Pancreas (tissue), 10 donors: ENCODE data around the gene ZBTB46. TPM values are rescaled to one million over a fixed set of nuclear protein-coding genes. Genes with fewer than 3 reads are reported as not detected.
A peak's percentile ranks its signal among the peaks of the same experiment; 100 is the strongest.
"Not testable (repeated sequence)": the region's sequence is repeated elsewhere in the genome, so short reads cannot be mapped to it uniquely, and the experiment has no call there.

Source experiments
- ATAC-seq, 4 donors: fragments of 200-7000 bp; cut with Tn5 transposase; one replicate each; pipeline versions ENCODE4 v1.8.0 to v1.9.1; 2020; ENCODE audit warnings: mild to moderate bottlenecking in 4 of 4, moderate library complexity in 4 of 4
- DNase-seq, 6 donors: peaks; one replicate each; pipeline ENCODE4 v3.0.0-alpha.2; 2020
- FAIRE-seq: peaks from 2 replicates; lab custom pipeline; 2012; peaks lifted over from hg19 to GRCh38; lab: Jason Lieb, UNC
- H3K27ac ChIP-seq, 4 donors: fragments of 200-600 bp; sonication (generic); 1 replicate in 3 of 4; 2 replicates in 1 of 4; pipeline versions ENCODE4 v1.5.0 to v1.8.0; 2020
- H3K27me3 ChIP-seq, 4 donors: fragments of 200-600 bp; one replicate each; pipeline ENCODE4 v1.8.0; 2021
- H3K36me3 ChIP-seq, 3 donors: fragments of 200-600 bp; sonication (generic) in 1 of 3; one replicate each; pipeline versions ENCODE4 v1.5.0 to v1.8.0; 2020 to 2021
- H3K4me1 ChIP-seq, 3 donors: fragments of 200-600 bp; one replicate each; pipeline ENCODE4 v1.8.0; 2021
- H3K4me3 ChIP-seq, 4 donors: fragments of 200-600 bp; sonication (generic) in 2 of 4; one replicate each; pipeline versions ENCODE4 v1.5.0 to v1.8.0; 2020 to 2021
- H3K9me3 ChIP-seq, 4 donors: fragments of 200-600 bp; one replicate each; pipeline ENCODE4 v1.8.0; 2021
- WGBS, 2 donors: extraction: QIAGEN DNeasy Blood & Tissue Kit; methylation state at CpG; one replicate each; pipeline ENCODE4 v1.1.7; 2013; 5-methylcytosine and 5-hydroxymethylcytosine counted together
- intact Hi-C, 3 donors: fragments of 100-400 bp; cut with DNase I; formaldehyde crosslinking; loops; one replicate each; pipeline versions ENCODE4 v1.11.1 to v1.14.2; 2022
- polyA plus RNA-seq, 2 donors: library from polyadenylated mRNA; stranded (reverse); fragments of 200-250 nt; gene quantifications; one replicate each; pipeline ENCODE4 v1.2.3, GENCODE V29; 2013
- total RNA-seq, 6 donors: library from RNA; stranded (reverse); fragmentation: NEBNext Ultra II Directional in 4 of 6; extraction: Animal tissue kit (Norgen Biotek cat#: 25700) in 4 of 6; gene quantifications; one replicate each; pipeline versions ENCODE4 v1.2.1 to v1.2.4, GENCODE V29; 2021 to 2023
- TF ChIP-seq, protein P1 (sequence below), 4 donors: fragments of 200-600 bp; sonication (generic) in 3 of 4; IDR thresholded peaks; one replicate each; pipeline versions ENCODE4 v1.5.0 to v1.8.0; 2021; ENCODE audit warnings: antibody characterized with exemption in 4 of 4
- donor health status: healthy with polysubstance abuse.
- donor health status: DM: no; HTN: no; CAD: no; lungs with moderate emphysema.
- donor health status: DM: no; HTN: no; CAD: no.
- donor health status: control.
- donor health status: control.
- donor health status: Bipolar disorder and iron deficiency.
- donor health status: DM: yes; HTN: yes; CAD: no.
- donor health status: DM: no; HTN: no; CAD: no.
- donor health status: DM: no; HTN: no; CAD: no.
- donor health status: DM: yes; HTN: yes; CAD: no.

The ZBTB46 gene, protein sequence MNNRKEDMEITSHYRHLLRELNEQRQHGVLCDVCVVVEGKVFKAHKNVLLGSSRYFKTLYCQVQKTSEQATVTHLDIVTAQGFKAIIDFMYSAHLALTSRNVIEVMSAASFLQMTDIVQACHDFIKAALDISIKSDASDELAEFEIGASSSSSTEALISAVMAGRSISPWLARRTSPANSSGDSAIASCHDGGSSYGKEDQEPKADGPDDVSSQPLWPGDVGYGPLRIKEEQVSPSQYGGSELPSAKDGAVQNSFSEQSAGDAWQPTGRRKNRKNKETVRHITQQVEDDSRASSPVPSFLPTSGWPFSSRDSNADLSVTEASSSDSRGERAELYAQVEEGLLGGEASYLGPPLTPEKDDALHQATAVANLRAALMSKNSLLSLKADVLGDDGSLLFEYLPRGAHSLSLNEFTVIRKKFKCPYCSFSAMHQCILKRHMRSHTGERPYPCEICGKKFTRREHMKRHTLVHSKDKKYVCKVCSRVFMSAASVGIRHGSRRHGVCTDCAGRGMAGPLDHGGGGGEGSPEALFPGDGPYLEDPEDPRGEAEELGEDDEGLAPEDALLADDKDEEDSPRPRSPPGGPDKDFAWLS
- total RNA-seq (1 to 10 TPM; 2.2 to 7.4 (median 3.0) TPM), polyA plus RNA-seq (1 to 10 TPM; 2.8 to 3.6 TPM)

DNA sequence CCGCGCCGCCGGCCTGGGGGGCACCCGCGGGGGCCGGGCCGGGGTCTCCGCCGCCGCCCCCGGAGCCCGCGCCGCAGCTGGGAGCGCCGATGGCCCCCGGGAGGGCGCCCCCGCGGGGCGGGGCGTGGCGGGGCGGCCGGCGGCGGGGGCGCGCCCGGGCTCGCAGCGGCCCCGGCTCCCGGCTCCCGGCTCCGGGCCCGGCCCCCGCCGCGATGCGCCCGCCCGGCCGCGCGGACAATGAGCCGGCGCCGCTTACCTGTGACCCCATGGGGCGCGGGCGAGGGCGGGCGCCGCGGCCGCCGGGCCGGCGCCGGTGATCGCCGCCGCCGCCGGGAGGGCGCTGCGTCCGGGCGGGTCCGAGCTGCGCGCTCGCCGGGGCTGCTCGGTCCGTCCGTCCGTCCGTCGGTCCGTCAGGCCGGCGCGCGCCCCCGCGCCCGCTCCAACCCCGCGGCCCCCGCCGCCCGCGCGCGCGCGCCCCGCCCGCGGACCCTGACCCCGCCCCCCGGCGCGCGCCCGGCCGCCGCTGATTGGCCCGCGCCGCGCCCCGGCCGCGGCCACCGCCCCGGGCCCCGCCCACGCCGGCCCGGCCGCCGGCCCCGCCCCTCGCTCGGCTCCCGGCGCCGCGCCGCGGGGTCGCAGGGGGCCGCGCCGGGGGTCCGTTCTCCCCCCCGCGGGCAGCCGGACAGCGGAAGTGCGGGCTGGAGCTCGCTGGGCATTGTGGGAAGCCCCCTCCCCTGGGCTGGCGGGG is at the start of gene ZBTB46:
TSS of gene ZBTB46 (minus strand) at position 424 of the 748 bp plus-strand sequence. CDS start 40,507 bp downstream, outside the sequence.
- FAIRE-seq: no peak
- Histone ChIP-seq H3K4me1 (peaks cover 0 to 11% (median 4%) of the 10 kb centered on the region in 3 donors), H3K9me3 (no peaks in the 10 kb centered on the region), H3K36me3 (no peaks in the 10 kb centered on the region), H3K27ac (peak within 1 kb of the TSS in 1 of 4 donors; percentile 12), H3K27me3 (no peaks in the 10 kb centered on the region), H3K4me3 (peak within 1 kb of the TSS; percentile 40 to 67 (median 60))
- TF ChIP-seq, protein P1, sequence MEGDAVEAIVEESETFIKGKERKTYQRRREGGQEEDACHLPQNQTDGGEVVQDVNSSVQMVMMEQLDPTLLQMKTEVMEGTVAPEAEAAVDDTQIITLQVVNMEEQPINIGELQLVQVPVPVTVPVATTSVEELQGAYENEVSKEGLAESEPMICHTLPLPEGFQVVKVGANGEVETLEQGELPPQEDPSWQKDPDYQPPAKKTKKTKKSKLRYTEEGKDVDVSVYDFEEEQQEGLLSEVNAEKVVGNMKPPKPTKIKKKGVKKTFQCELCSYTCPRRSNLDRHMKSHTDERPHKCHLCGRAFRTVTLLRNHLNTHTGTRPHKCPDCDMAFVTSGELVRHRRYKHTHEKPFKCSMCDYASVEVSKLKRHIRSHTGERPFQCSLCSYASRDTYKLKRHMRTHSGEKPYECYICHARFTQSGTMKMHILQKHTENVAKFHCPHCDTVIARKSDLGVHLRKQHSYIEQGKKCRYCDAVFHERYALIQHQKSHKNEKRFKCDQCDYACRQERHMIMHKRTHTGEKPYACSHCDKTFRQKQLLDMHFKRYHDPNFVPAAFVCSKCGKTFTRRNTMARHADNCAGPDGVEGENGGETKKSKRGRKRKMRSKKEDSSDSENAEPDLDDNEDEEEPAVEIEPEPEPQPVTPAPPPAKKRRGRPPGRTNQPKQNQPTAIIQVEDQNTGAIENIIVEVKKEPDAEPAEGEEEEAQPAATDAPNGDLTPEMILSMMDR (IDR thresholded peaks at IDR 0.05): no peak
- 0 to 1% methylated on average over 8 to 147 of the region's 147 CpGs for WGBS, 2 donors
- intact Hi-C loops: no loop called here
- ATAC-seq: peak; percentile 38 to 77 (median 60)
- DNase-seq: peak in 4 of 6 donors; percentile 49 to 88 (median 59)

DNA sequence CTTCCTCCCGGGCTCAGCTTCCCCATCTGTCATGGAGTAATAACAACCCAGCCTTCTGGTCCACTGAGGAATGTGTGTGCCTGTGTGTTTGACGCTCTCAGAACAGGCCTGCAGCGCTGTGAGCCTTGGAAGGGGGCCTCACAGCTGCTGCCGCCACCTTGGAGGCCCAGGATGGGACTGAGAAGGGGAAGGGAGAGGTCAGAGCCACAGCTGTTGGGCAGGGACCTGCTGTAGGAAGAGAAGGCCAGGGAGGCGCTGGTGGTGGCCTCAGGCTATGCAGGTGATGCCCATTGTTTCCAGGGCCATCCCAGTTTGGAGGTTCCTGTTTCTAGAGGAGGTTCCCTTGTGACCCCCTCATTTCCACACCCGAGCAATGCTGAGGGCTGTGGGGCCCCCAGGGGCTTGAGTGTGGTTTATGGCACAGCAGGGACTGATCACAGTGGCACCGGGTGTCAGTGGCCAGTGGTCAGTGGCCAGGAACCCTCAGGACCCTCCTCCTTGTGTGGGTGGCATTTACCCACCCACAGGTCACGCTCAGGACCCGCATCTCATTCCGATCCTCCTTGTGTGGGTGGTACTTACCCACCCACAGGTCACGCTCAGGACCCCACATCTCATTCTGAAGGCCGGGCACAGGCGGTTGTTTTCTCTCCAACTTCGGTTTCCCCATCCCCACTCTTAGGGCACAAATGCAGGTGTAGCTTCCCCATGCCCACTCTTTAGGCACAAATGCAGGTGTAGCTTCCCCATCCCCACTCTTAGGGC is 48.0 kb upstream of the ZBTB46 start:
- intact Hi-C loops: no loop called here
- peaks cover 3 to 51% (median 17%) of the 10 kb centered on the region in 3 donors for H3K36me3 ChIP-seq
- TF ChIP-seq, protein P1 (IDR thresholded peaks at IDR 0.05): no peak
- no peak for FAIRE-seq
- H3K4me3 ChIP-seq: no peak overlapping the region
- no peaks in the 10 kb centered on the region for H3K27me3 ChIP-seq
- no peaks in the 10 kb centered on the region for H3K9me3 ChIP-seq
- DNase-seq: no peak
- no peak for ATAC-seq
- WGBS, 2 donors: 94 to 96% methylated on average over 13 to 14 of the region's 14 CpGs
- no peak overlapping the region for H3K27ac ChIP-seq
- H3K4me1 ChIP-seq: no peaks in the 10 kb centered on the region

DNA sequence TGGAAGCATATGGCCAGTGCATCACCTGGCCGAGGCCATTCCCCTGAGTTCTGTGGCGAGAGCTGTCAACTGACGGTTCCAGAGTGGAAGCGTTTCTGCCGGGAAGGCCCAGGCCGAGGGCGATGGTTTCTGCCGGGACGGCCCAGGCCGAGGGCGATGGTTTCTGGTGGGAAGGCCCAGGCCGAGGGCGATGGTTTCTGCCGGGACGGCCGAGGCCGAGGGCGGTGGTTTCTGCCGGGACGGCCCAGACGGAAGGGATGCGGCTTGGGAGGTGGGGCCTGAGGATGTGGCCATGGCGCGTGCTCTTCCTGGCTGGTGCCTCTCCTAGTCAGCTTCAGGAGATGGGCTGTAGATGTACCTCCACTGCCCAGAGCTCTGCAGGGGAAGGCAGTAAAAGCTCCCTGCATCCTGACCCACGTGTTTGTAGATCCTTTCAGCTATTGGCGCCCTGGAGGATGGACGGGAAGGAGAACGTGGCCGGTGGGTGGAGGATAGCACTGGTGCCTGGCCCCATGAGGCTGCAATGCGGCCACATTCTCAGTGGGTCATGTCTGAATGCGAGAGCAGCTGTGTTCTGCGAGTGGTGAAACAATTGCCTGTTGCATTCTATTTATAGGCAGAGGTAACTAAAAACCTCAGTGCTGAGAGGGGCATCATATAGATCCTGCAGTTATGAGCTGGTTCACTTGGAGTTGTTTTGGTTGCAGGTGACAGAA is 46.8 kb upstream of the ZBTB46 start:
- Histone ChIP-seq H3K9me3 (no peaks in the 10 kb centered on the region), H3K27me3 (no peaks in the 10 kb centered on the region), H3K4me1 (no peaks in the 10 kb centered on the region), H3K27ac (no peak overlapping the region), H3K4me3 (no peak overlapping the region), H3K36me3 (peaks cover 3 to 48% (median 20%) of the 10 kb centered on the region in 3 donors)
- TF ChIP-seq, protein P1 (IDR thresholded peaks at IDR 0.05): no peak
- FAIRE-seq: no peak
- no peak for ATAC-seq
- intact Hi-C loops: no loop called here
- 92 to 94% methylated on average over 32 of the region's 32 CpGs for WGBS, 2 donors
- DNase-seq: no peak

DNA sequence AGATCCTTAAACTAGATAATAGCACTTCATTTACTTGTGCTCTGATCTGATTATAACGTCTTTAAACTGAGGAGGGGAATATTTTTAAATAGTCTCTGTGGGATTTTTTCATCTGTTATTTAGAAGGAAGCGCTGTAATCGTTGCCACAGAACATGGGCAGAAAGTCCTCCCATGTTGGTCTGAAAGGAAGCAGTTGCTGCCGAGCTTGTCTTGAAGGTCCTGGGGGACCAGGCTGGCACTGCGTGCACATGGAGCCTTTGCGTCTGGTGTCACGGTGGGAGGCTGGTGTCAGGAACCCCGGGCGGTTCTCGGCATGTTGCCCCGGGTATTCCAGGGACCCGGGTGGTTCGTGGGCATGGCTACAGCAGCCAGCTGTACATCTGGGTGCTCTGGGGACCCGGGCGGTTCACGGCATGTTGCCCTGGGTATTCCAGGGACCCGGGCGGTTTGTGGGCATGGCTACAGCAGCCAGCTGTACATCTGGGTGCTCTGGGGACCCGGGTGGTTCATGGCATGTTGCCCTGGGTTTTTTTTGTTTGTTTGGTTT is 45.5 kb upstream of the ZBTB46 start:
- Histone ChIP-seq H3K36me3 (peaks cover 3 to 48% (median 16%) of the 10 kb centered on the region in 3 donors), H3K4me3 (no peak overlapping the region), H3K27ac (no peak overlapping the region), H3K4me1 (no peaks in the 10 kb centered on the region), H3K9me3 (no peaks in the 10 kb centered on the region), H3K27me3 (no peaks in the 10 kb centered on the region)
- intact Hi-C loops: no loop called here
- TF ChIP-seq, protein P1 (IDR thresholded peaks at IDR 0.05): no peak
- no peak for DNase-seq
- WGBS, 2 donors: 92 to 96% methylated on average over 19 of the region's 19 CpGs
- ATAC-seq: no peak
- FAIRE-seq: no peak

DNA sequence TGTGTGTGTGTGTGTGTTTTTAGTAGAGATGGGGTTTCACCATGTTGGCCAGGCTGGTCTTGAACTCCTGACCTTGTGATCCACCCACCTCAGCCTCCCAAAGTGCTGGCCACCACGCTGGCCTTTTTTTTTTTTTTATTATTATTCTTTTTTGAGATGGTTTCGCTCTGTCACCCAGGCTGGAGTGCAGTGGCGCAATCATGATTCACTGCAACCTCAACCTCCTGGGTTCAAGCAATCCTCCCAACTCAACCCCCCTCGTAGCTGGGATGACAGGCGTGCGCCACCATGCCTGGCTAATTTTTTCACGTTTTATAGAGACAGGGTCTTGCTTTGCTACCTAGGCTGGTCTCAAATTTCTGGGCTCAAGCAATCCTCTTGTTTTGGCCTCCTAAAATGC is 43.2 kb upstream of the ZBTB46 start:
- H3K27ac ChIP-seq, H3K4me1 ChIP-seq, DNase-seq, FAIRE-seq, H3K9me3 ChIP-seq, H3K4me3 ChIP-seq, H3K27me3 ChIP-seq, intact Hi-C loops, ATAC-seq: not testable (repeated sequence)
- WGBS, 2 donors: 88 to 91% methylated on average over 6 to 7 of the region's 7 CpGs
- peaks cover 6 to 66% (median 23%) of the 10 kb centered on the region in 3 donors for H3K36me3 ChIP-seq
